Measurements from ENCODE around the gene SUSD6.

Gene SUSD6

DNA sequence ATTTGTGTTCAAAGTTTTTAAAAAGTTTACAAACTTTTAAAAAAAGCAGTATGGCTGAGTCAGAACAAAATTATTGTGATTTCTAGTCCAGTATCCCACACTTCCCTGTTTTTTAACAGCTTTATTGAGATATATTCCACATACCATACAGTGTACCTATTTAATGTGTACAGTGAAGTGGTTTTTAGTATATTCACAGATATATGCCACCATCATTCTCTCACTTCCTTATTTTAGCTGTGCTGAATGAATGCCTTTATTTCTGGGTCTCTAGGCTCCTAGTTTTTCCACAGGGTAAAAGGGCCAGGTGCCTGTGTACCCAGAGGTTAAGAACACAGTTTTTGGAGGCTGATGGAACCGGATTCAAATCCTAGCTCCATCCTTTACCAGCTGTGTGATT, 96.7 kb downstream of the SUSD6 start:
- peaks cover 32 to 86% of the 10 kb centered on the region in 2 experiments for H3K36me3 ChIP-seq (ENCODE audit: control insufficient read depth in 1 of 2, insufficient read depth in 2 of 2, low read depth in 1 of 2, low read length in 2 of 2)
- no peak overlapping the region for H2BK15ac ChIP-seq (ENCODE audit: low read depth, poor library complexity, severe bottlenecking)
- no peak overlapping the region for H2BK12ac ChIP-seq (ENCODE audit: low read length in 2 of 2)
- H4K8ac ChIP-seq (ENCODE audit: low read length): no peak overlapping the region
- H3K27ac ChIP-seq (ENCODE audit: low read length, poor library complexity, severe bottlenecking): no peak overlapping the region
- no peak overlapping the region for H3K4ac ChIP-seq (ENCODE audit: low read depth in 1 of 2, low read length in 2 of 2)
- H4K91ac ChIP-seq (ENCODE audit: low read length): no peak overlapping the region
- H3K79me1 ChIP-seq (replicated peaks; ENCODE audit: low read length, poor library complexity, severe bottlenecking): peaks cover 13% of the 10 kb centered on the region
- no peak overlapping the region for H3K23ac ChIP-seq (ENCODE audit: low read length in 2 of 2)
- 92% methylated on average over 1 of the region's 1 CpG for WGBS
- no peak overlapping the region for H2BK5ac ChIP-seq (ENCODE audit: low read depth, low read length, poor library complexity, severe bottlenecking)
- no peak overlapping the region for H3K4me3 ChIP-seq (ENCODE audit: insufficient read depth in 1 of 2, low read depth in 1 of 2, low read length in 2 of 2)
- no peak for DNase-seq
- no peaks in the 10 kb centered on the region for H3K27me3 ChIP-seq (ENCODE audit: control insufficient read depth in 1 of 2, insufficient read depth in 1 of 2, low read length in 2 of 2)
- no peak overlapping the region for H3K14ac ChIP-seq (ENCODE audit: low read length in 2 of 2)
- no peak overlapping the region for H2AFZ ChIP-seq (ENCODE audit: low read depth, low read length)
- H3K9ac ChIP-seq (ENCODE audit: low read length): no peak overlapping the region
- no peaks in the 10 kb centered on the region for H3K9me3 ChIP-seq (ENCODE audit: control insufficient read depth, low read length)
- no peak overlapping the region for H2BK120ac ChIP-seq (ENCODE audit: low read depth, low read length)
- H3K18ac ChIP-seq (ENCODE audit: low read depth in 1 of 2, low read length in 2 of 2): no peak overlapping the region
- no peak overlapping the region for H2AK5ac ChIP-seq (ENCODE audit: low read length, severe bottlenecking)
- no peak overlapping the region for H3K4me2 ChIP-seq (ENCODE audit: low read length, poor library complexity, severe bottlenecking)
- peaks cover 18% of the 10 kb centered on the region for H3K4me1 ChIP-seq (ENCODE audit: control insufficient read depth, insufficient read depth, low read depth, low read length)

DNA sequence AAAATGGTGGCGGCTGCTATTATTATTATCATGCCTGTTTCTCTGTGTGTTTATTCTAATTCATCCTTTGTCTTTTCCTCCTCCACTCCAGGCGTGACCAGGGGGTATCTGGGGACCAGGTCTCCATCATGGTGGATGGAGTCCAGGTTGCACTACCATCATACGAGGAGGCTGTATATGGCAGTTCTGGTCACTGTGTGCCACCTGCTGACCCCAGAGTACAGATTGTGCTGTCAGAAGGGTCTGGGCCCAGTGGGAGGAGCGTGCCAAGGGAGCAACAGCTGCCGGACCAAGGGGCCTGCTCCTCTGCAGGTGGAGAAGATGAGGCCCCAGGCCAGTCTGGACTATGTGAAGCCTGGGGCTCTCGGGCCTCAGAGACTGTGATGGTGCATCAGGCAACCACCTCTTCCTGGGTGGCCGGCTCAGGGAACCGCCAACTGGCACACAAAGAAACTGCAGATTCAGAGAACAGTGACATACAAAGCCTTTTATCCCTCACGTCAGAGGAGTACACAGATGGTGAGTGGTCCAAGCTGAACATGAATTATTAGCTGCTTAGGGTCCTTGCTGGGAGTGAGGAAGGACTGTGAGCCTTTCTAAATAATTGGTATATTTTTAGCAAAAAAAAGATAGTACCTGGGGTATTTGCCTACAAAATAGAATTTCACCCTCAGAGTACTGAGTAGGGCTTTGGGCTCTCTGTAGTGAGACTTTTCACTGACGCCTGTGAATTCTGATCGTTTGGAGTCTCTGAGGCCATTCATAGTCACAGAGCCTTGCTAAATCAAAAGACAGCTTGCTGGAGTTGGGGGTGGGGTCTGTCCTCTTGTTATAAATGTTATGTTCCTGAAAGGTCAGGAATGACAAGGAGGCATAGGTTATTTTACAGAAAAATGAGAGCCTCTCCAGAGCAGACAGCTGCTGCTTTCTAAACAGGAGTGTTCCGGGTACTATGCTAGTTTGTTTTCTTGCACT, 97.5 kb downstream of the SUSD6 start:
- no peak overlapping the region for H3K9ac ChIP-seq (ENCODE audit: low read length)
- H2BK5ac ChIP-seq (ENCODE audit: low read depth, low read length, poor library complexity, severe bottlenecking): no peak overlapping the region
- H3K27ac ChIP-seq (ENCODE audit: low read length, poor library complexity, severe bottlenecking): no peak overlapping the region
- no peak overlapping the region for H2BK12ac ChIP-seq (ENCODE audit: low read length in 2 of 2)
- H2AK5ac ChIP-seq (ENCODE audit: low read length, severe bottlenecking): no peak overlapping the region
- no peak for DNase-seq
- H3K9me3 ChIP-seq (ENCODE audit: control insufficient read depth, low read length): no peaks in the 10 kb centered on the region
- no peak overlapping the region for H3K4me2 ChIP-seq (ENCODE audit: low read length, poor library complexity, severe bottlenecking)
- H3K23ac ChIP-seq (ENCODE audit: low read length in 2 of 2): no peak overlapping the region
- no peak overlapping the region for H2AFZ ChIP-seq (ENCODE audit: low read depth, low read length)
- H3K27me3 ChIP-seq (ENCODE audit: control insufficient read depth in 1 of 2, insufficient read depth in 1 of 2, low read length in 2 of 2): no peaks in the 10 kb centered on the region
- peaks cover 11% of the 10 kb centered on the region for H3K79me1 ChIP-seq (replicated peaks; ENCODE audit: low read length, poor library complexity, severe bottlenecking)
- no peak overlapping the region for H2BK120ac ChIP-seq (ENCODE audit: low read depth, low read length)
- H4K8ac ChIP-seq (ENCODE audit: low read length): no peak overlapping the region
- no peak overlapping the region for H2BK15ac ChIP-seq (ENCODE audit: low read depth, poor library complexity, severe bottlenecking)
- H4K91ac ChIP-seq (ENCODE audit: low read length): no peak overlapping the region
- H3K36me3 ChIP-seq (ENCODE audit: control insufficient read depth in 1 of 2, insufficient read depth in 2 of 2, low read depth in 1 of 2, low read length in 2 of 2): peaks cover 26 to 85% of the 10 kb centered on the region in 2 experiments
- H3K4me1 ChIP-seq (ENCODE audit: control insufficient read depth, insufficient read depth, low read depth, low read length): peaks cover 24% of the 10 kb centered on the region
- no peak overlapping the region for H3K4ac ChIP-seq (ENCODE audit: low read depth in 1 of 2, low read length in 2 of 2)
- no peak overlapping the region for H3K14ac ChIP-seq (ENCODE audit: low read length in 2 of 2)
- H3K4me3 ChIP-seq (ENCODE audit: insufficient read depth in 1 of 2, low read depth in 1 of 2, low read length in 2 of 2): no peak overlapping the region
- 88% methylated on average over 11 of the region's 12 CpGs for WGBS
- H3K18ac ChIP-seq (ENCODE audit: low read depth in 1 of 2, low read length in 2 of 2): no peak overlapping the region

DNA sequence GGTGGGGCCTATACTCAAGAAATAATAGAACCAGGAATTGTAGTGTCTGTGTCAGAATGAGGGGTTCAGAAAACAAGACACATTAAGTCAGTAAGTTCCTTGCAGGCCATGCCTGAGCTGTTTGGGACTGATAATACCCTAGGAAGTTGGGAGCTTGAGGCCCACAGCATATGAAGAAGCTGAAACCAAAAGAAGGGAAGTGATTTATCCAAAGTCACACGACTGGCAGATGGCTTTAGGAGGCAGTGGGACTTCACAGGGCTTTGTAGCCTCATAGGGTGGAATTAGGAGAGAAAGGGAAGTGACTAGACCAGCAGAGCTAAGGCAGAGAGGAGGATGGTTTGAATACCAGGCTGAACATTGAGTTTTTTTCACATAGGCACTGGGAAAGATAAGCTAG, 99.0 kb downstream of the SUSD6 start:
- 80% methylated on average over 1 of the region's 1 CpG for WGBS

DNA sequence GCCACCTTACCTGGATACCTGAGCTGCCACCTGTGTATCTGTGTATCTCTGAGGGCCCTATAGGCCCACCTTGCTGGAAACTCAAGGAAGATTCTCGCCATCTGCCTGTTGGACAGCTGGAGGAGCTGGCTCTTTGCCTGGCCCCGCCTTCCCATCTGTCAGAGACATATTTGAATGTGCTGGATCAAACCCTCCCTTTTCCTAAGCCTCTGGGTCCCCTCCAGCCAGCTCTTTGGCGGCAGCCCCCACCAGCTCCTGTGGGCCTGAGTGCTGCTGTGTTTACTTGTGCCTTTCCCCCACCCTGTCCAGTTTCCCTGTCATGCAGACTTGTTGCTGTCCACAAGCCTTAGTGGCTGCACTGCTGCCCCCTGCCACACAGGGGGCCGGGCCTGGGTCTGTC, 99.7 kb downstream of the SUSD6 start:
- Histone ChIP-seq H2BK5ac (ENCODE audit: low read depth, low read length, poor library complexity, severe bottlenecking) (no peak overlapping the region), H2BK15ac (ENCODE audit: low read depth, poor library complexity, severe bottlenecking) (no peak overlapping the region), H2AK5ac (ENCODE audit: low read length, severe bottlenecking) (no peak overlapping the region), H3K18ac (ENCODE audit: low read depth in 1 of 2, low read length in 2 of 2) (no peak overlapping the region), H3K4ac (ENCODE audit: low read depth in 1 of 2, low read length in 2 of 2) (no peak overlapping the region), H4K8ac (ENCODE audit: low read length) (no peak overlapping the region), H2AFZ (ENCODE audit: low read depth, low read length) (no peak overlapping the region), H3K9ac (ENCODE audit: low read length) (no peak overlapping the region), H3K4me2 (ENCODE audit: low read length, poor library complexity, severe bottlenecking) (no peak overlapping the region), H3K23ac (ENCODE audit: low read length in 2 of 2) (no peak overlapping the region), H3K4me3 (ENCODE audit: insufficient read depth in 1 of 2, low read depth in 1 of 2, low read length in 2 of 2) (no peak overlapping the region), H3K27ac (ENCODE audit: low read length, poor library complexity, severe bottlenecking) (no peak overlapping the region), H2BK12ac (ENCODE audit: low read length in 2 of 2) (no peak overlapping the region), H3K36me3 (ENCODE audit: control insufficient read depth in 1 of 2, insufficient read depth in 2 of 2, low read depth in 1 of 2, low read length in 2 of 2) (peaks cover 23 to 65% of the 10 kb centered on the region in 2 experiments), H4K91ac (ENCODE audit: low read length) (no peak overlapping the region), H3K14ac (ENCODE audit: low read length in 2 of 2) (no peak overlapping the region), H3K4me1 (ENCODE audit: control insufficient read depth, insufficient read depth, low read depth, low read length) (peaks cover 27% of the 10 kb centered on the region), H3K9me3 (ENCODE audit: control insufficient read depth, low read length) (no peaks in the 10 kb centered on the region), H2BK120ac (ENCODE audit: low read depth, low read length) (no peak overlapping the region), H3K27me3 (ENCODE audit: control insufficient read depth in 1 of 2, insufficient read depth in 1 of 2, low read length in 2 of 2) (no peaks in the 10 kb centered on the region), H3K79me1 (replicated peaks; ENCODE audit: low read length, poor library complexity, severe bottlenecking) (peaks cover 7% of the 10 kb centered on the region)
- DNase-seq: no peak
- 91% methylated on average over 4 of the region's 4 CpGs for WGBS

More for the DNA sequence above, 99.0 kb downstream of the SUSD6 start:
- Histone ChIP-seq H3K27me3 (ENCODE audit: control insufficient read depth in 1 of 2, insufficient read depth in 1 of 2, low read length in 2 of 2) (no peaks in the 10 kb centered on the region), H4K91ac (ENCODE audit: low read length) (no peak overlapping the region), H3K27ac (ENCODE audit: low read length, poor library complexity, severe bottlenecking) (no peak overlapping the region), H3K4me3 (ENCODE audit: insufficient read depth in 1 of 2, low read depth in 1 of 2, low read length in 2 of 2) (no peak overlapping the region), H3K79me1 (replicated peaks; ENCODE audit: low read length, poor library complexity, severe bottlenecking) (peaks cover 7% of the 10 kb centered on the region), H2BK120ac (ENCODE audit: low read depth, low read length) (no peak overlapping the region), H3K18ac (ENCODE audit: low read depth in 1 of 2, low read length in 2 of 2) (no peak overlapping the region), H3K4me2 (ENCODE audit: low read length, poor library complexity, severe bottlenecking) (no peak overlapping the region), H2BK15ac (ENCODE audit: low read depth, poor library complexity, severe bottlenecking) (no peak overlapping the region), H3K9me3 (ENCODE audit: control insufficient read depth, low read length) (no peaks in the 10 kb centered on the region), H2AFZ (ENCODE audit: low read depth, low read length) (no peak overlapping the region), H3K23ac (ENCODE audit: low read length in 2 of 2) (no peak overlapping the region), H3K9ac (ENCODE audit: low read length) (no peak overlapping the region), H3K36me3 (ENCODE audit: control insufficient read depth in 1 of 2, insufficient read depth in 2 of 2, low read depth in 1 of 2, low read length in 2 of 2) (peaks cover 23 to 72% of the 10 kb centered on the region in 2 experiments), H3K4me1 (ENCODE audit: control insufficient read depth, insufficient read depth, low read depth, low read length) (peaks cover 25% of the 10 kb centered on the region), H2BK5ac (ENCODE audit: low read depth, low read length, poor library complexity, severe bottlenecking) (no peak overlapping the region), H4K8ac (ENCODE audit: low read length) (no peak overlapping the region), H3K14ac (ENCODE audit: low read length in 2 of 2) (no peak overlapping the region), H2BK12ac (ENCODE audit: low read length in 2 of 2) (no peak overlapping the region), H3K4ac (ENCODE audit: low read depth in 1 of 2, low read length in 2 of 2) (no peak overlapping the region), H2AK5ac (ENCODE audit: low read length, severe bottlenecking) (no peak overlapping the region)
- DNase-seq: no peak

All from mesenchymal stem cell (in vitro differentiated cells and primary cell).